CD14-positive monocyte (primary cell): ENCODE data around the gene UST. TPM values are rescaled to one million over a fixed set of nuclear protein-coding genes. Genes with fewer than 3 reads are reported as not detected.

Experiments used
- DNase-seq, 3 donors: peaks; one replicate each; pipeline ENCODE4 v3.0.0-alpha.2; 2011 to 2022
- H2AFZ ChIP-seq: 2 replicates; pipeline ENCODE4 v1.6.0; 2012; ENCODE audit warnings: mild to moderate bottlenecking, low read depth, low read length, inconsistent platforms; ENCODE audit not compliant: insufficient read depth, poor library complexity, severe bottlenecking
- H3K27ac ChIP-seq, 2 donors: 1 replicate in 1 of 2; 2 replicates in 1 of 2; pipeline ENCODE4 v1.5.1; 2012 to 2013; ENCODE audit warnings: low read length in 2 of 2, control low read depth in 1 of 2, inconsistent platforms in 1 of 2, low read depth in 1 of 2, mild to moderate bottlenecking in 1 of 2
- H3K27me3 ChIP-seq, 2 donors: one replicate each; pipeline versions ENCODE4 v1.6.0 to v1.6.1; 2011 to 2013; ENCODE audit warnings: low read length in 2 of 2; ENCODE audit not compliant: control insufficient read depth in 2 of 2, insufficient read depth in 2 of 2
- H3K36me3 ChIP-seq, 2 donors: replicated peaks in 1 of 2; 1 replicate in 1 of 2; 2 replicates in 1 of 2; pipeline versions ENCODE4 v1.5.1 to v1.6.1; 2012 to 2013; ENCODE audit warnings: low read length in 2 of 2, control low read depth in 1 of 2, inconsistent platforms in 1 of 2, mild to moderate bottlenecking in 1 of 2; ENCODE audit not compliant: insufficient read depth in 2 of 2, control insufficient read depth in 1 of 2
- H3K4me1 ChIP-seq, 2 donors: 1 replicate in 1 of 2; 2 replicates in 1 of 2; pipeline versions ENCODE4 v1.5.1 to v1.6.1; 2012 to 2013; ENCODE audit warnings: low read length in 2 of 2, control low read depth in 1 of 2, inconsistent platforms in 1 of 2, mild to moderate bottlenecking in 1 of 2, moderate library complexity in 1 of 2; ENCODE audit not compliant: insufficient read depth in 2 of 2, control insufficient read depth in 1 of 2
- H3K4me2 ChIP-seq: replicated peaks from 2 replicates; pipeline ENCODE3; 2012; ENCODE audit warnings: low read length, moderate library complexity, mild to moderate bottlenecking; ENCODE audit not compliant: poor library complexity, severe bottlenecking; ENCODE audit errors: extremely low read depth
- H3K4me3 ChIP-seq, 3 experiments: fragments of 200-600 bp in 1 of 3; sonication (generic) in 1 of 3; replicated peaks in 1 of 3; 1 replicate in 2 of 3; 2 replicates in 1 of 3; pipeline ENCODE4 v1.5.1; 2011 to 2013; ENCODE audit warnings: low read length in 3 of 3, mild to moderate bottlenecking in 3 of 3, control low read depth in 2 of 3, low read depth in 2 of 3, inconsistent platforms in 1 of 3, moderate library complexity in 1 of 3
- H3K79me2 ChIP-seq: 2 replicates; pipeline ENCODE4 v1.6.0; 2012; ENCODE audit warnings: mild to moderate bottlenecking, control low read depth, inconsistent platforms, low read length, moderate library complexity; ENCODE audit not compliant: insufficient read depth
- H3K9ac ChIP-seq: 2 replicates; pipeline ENCODE4 v1.6.0; 2017; ENCODE audit warnings: low read length, mild to moderate bottlenecking; ENCODE audit not compliant: insufficient read depth, poor library complexity, severe bottlenecking
- H3K9me3 ChIP-seq, 2 donors: replicated peaks in 1 of 2; 1 replicate in 1 of 2; 2 replicates in 1 of 2; pipeline versions ENCODE4 v1.5.1 to v1.6.1; 2012 to 2013; ENCODE audit warnings: low read length in 2 of 2, control low read depth in 1 of 2; ENCODE audit not compliant: control insufficient read depth in 1 of 2, insufficient read depth in 1 of 2
- H4K20me1 ChIP-seq: 2 replicates; pipeline ENCODE4 v1.6.0; 2012; ENCODE audit warnings: mild to moderate bottlenecking, low read length, control low read depth, moderate library complexity; ENCODE audit not compliant: insufficient read depth
- H3K27ac Mint-ChIP-seq, 7 donors: one replicate each; pipeline ENCODE4 v1.8.0; 2020; ENCODE audit warnings: mild to moderate bottlenecking in 7 of 7, mixed read lengths in 7 of 7, moderate library complexity in 6 of 7, inconsistent platforms in 2 of 7
- H3K27me3 Mint-ChIP-seq, 3 donors: one replicate each; pipeline ENCODE4 v1.8.0; 2021 to 2022; ENCODE audit warnings: low read depth in 3 of 3, mild to moderate bottlenecking in 3 of 3, mixed read lengths in 3 of 3, moderate library complexity in 3 of 3, inconsistent platforms in 1 of 3
- H3K36me3 Mint-ChIP-seq, 2 donors: one replicate each; pipeline ENCODE4 v1.8.0; 2020; ENCODE audit warnings: mixed read lengths in 2 of 2, inconsistent platforms in 1 of 2, mild to moderate bottlenecking in 1 of 2
- H3K4me1 Mint-ChIP-seq: one replicate; pipeline ENCODE4 v1.8.0; 2020; ENCODE audit warnings: mild to moderate bottlenecking, mixed read lengths
- H3K4me3 Mint-ChIP-seq, 2 donors: one replicate each; pipeline ENCODE4 v1.8.0; 2020; ENCODE audit warnings: mild to moderate bottlenecking in 2 of 2, mixed read lengths in 2 of 2, moderate library complexity in 1 of 2
- H3K9me3 Mint-ChIP-seq, 7 donors: one replicate each; pipeline ENCODE4 v1.8.0; 2020 to 2022; ENCODE audit warnings: mixed read lengths in 7 of 7, mild to moderate bottlenecking in 6 of 7, moderate library complexity in 6 of 7, inconsistent platforms in 2 of 7
- CTCF ChIP-seq: fragments of 200-600 bp; IDR thresholded peaks from one replicate; pipeline ENCODE4 v1.8.0; 2022; ENCODE audit warnings: antibody characterized with exemption, mild to moderate bottlenecking
- WGBS: methylation state at CpG from one replicate; pipeline ENCODE4 v1.1.5; 2013; ENCODE audit warnings: missing lambda C conversion rate; ENCODE audit not compliant: insufficient coverage; 5-methylcytosine and 5-hydroxymethylcytosine counted together
- intact Hi-C, 2 donors: fragments of 100-400 bp; cut with micrococcal nuclease; formaldehyde crosslinking; loops; one replicate each; pipeline versions ENCODE4 v1.15.0 to v1.15.1; 2023
- polyA plus RNA-seq, 3 donors: library from polyadenylated mRNA; depleted of rRNA in 1 of 3; unstranded in 2 of 3; stranded (reverse) in 1 of 3; fragments of 300-500 nt in 2 of 3; fragments of >200 nt in 1 of 3; fragmentation: Illumina TruSeq in 2 of 3; gene quantifications; 1 replicate in 2 of 3; 2 replicates in 1 of 3; pipeline ENCODE4 v1.2.3, GENCODE V29; 2012 to 2021

UST gene
- polyA plus RNA-seq, 3 donors: 0.33 to 0.53 (median 0.48) TPM

GRCh38 chr6:148817689-148818088, 70.9 kb downstream of the UST start:
- Mint-ChIP-seq H3K4me3 (no peak overlapping the region), H3K36me3 (no peaks in the 10 kb centered on the region), H3K4me1 (no peaks in the 10 kb centered on the region), H3K27ac (no peak overlapping the region), H3K9me3 (peaks cover 2 to 8% (median 3%) of the 10 kb centered on the region in 7 donors), H3K27me3 (peaks cover 1 to 7% (median 4%) of the 10 kb centered on the region in 3 donors)
- H4K20me1 ChIP-seq: no peaks in the 10 kb centered on the region
- no peak for TF ChIP-seq CTCF
- DNase-seq: no peak
- no peaks in the 10 kb centered on the region for H3K79me2 ChIP-seq
- no peaks in the 10 kb centered on the region for H3K36me3 ChIP-seq
- no peaks in the 10 kb centered on the region for H3K4me1 ChIP-seq
- WGBS: 0% methylated on average over 1 of the region's 3 CpGs
- no peak overlapping the region for H2AFZ ChIP-seq
- no peaks in the 10 kb centered on the region for H3K9me3 ChIP-seq
- no peak overlapping the region for H3K9ac ChIP-seq
- no peak overlapping the region for H3K27ac ChIP-seq
- no peak overlapping the region for H3K4me2 ChIP-seq
- intact Hi-C loops: no loop called here
- H3K27me3 ChIP-seq: no peaks in the 10 kb centered on the region
- no peak overlapping the region for H3K4me3 ChIP-seq

- TF ChIP-seq CTCF: no peak
- intact Hi-C loops: no loop called here
- no peaks in the 10 kb centered on the region for H3K79me2 ChIP-seq
- Mint-ChIP-seq H3K9me3 (peaks cover 0 to 6% (median 2%) of the 10 kb centered on the region in 7 donors), H3K27me3 (peaks cover 4 to 10% (median 6%) of the 10 kb centered on the region in 3 donors), H3K4me1 (peaks cover 5% of the 10 kb centered on the region), H3K4me3 (no peak overlapping the region), H3K27ac (no peak overlapping the region), H3K36me3 (no peaks in the 10 kb centered on the region)
- no peak overlapping the region for H2AFZ ChIP-seq
- H3K27me3 ChIP-seq: no peaks in the 10 kb centered on the region
- H3K4me2 ChIP-seq: no peak overlapping the region
- no peaks in the 10 kb centered on the region for H3K36me3 ChIP-seq
- H4K20me1 ChIP-seq: no peaks in the 10 kb centered on the region
- DNase-seq: no peak
- H3K9me3 ChIP-seq: no peaks in the 10 kb centered on the region
- H3K9ac ChIP-seq: no peak overlapping the region
- H3K4me3 ChIP-seq: no peak overlapping the region
- H3K27ac ChIP-seq: no peak overlapping the region
- WGBS: no CpG with 5 or more reads among the region's 7 CpGs
- no peaks in the 10 kb centered on the region for H3K4me1 ChIP-seq
These were observed 72.2 kb downstream of the UST start for GRCh38 chr6:148818939-148819575.
